Pulmonary artery endothelial cell (primary cell): ENCODE results near the gene LPP. TPM values are rescaled to one million over a fixed set of nuclear protein-coding genes. Genes with fewer than 3 reads are reported as not detected.

Source experiments
- DNase-seq: peaks from one replicate; pipeline ENCODE4 v3.0.0-alpha.2; 2011; ENCODE audit warnings: low read depth, low spot score
- total RNA-seq: library from RNA; depleted of rRNA; stranded (reverse); fragments of >200 nt; gene quantifications from 2 replicates; pipeline ENCODE4 v1.2.3, GENCODE V29; 2014

LPP gene
- total RNA-seq, 1 donor from 2014 or later = 31.5 TPM

- DNase-seq = no peak
Measured at GRCh38 chr3:188539631-188540194, 385.8 kb downstream of the LPP start.

GRCh38 chr3:188542196-188542595 lies 388.2 kb downstream of the LPP start:
- DNase-seq = no peak

GRCh38 chr3:188544012-188544411 lies 390.1 kb downstream of the LPP start:
- DNase-seq = no peak

GRCh38 chr3:188546835-188547670 lies 393.1 kb downstream of the LPP start:
- DNase-seq = peak; percentile 77

- DNase-seq = no peak
Measured at GRCh38 chr3:188553569-188553968, 399.6 kb downstream of the LPP start.

GRCh38 chr3:188554404-188554803 lies 400.4 kb downstream of the LPP start:
- no peak for DNase-seq

- DNase-seq = no peak
Measured at GRCh38 chr3:188557235-188557634, 403.3 kb downstream of the LPP start.

GRCh38 chr3:188558343-188559071 lies 404.6 kb downstream of the LPP start:
- DNase-seq = peak; percentile 65

- DNase-seq = no peak
Measured at GRCh38 chr3:188559072-188559429, 405.1 kb downstream of the LPP start.

- no peak for DNase-seq
Measured at GRCh38 chr3:188559856-188560255, 405.9 kb downstream of the LPP start.

GRCh38 chr3:188562144-188562543 lies 408.2 kb downstream of the LPP start:
- no peak for DNase-seq

- no peak for DNase-seq
Measured at GRCh38 chr3:188567478-188568195, 413.7 kb downstream of the LPP start.

GRCh38 chr3:188568736-188569135 lies 414.8 kb downstream of the LPP start:
- DNase-seq = no peak

GRCh38 chr3:188571531-188572095 lies 417.7 kb downstream of the LPP start:
- no peak for DNase-seq

- no peak for DNase-seq
Measured at GRCh38 chr3:188573291-188573940, 419.5 kb downstream of the LPP start.

GRCh38 chr3:188573956-188574355 lies 420.0 kb downstream of the LPP start:
- DNase-seq = no peak

GRCh38 chr3:188574885-188575284 lies 420.9 kb downstream of the LPP start:
- DNase-seq = no peak

GRCh38 chr3:188575501-188575900 lies 421.5 kb downstream of the LPP start:
- no peak for DNase-seq

GRCh38 chr3:188577539-188577938 lies 423.6 kb downstream of the LPP start:
- no peak for DNase-seq

GRCh38 chr3:188578576-188579363 lies 424.8 kb downstream of the LPP start:
- no peak for DNase-seq
